GM23338 (cell line): ENCODE data around the gene OPN3. TPM values are rescaled to one million over a fixed set of nuclear protein-coding genes. Genes with fewer than 3 reads are reported as not detected.

ENCODE experiments used
- ATAC-seq: fragments of 200-7000 bp; cut with Tn5 transposase; 3 replicates; pipeline ENCODE4 v1.9.1; 2020
- DNase-seq: peaks from one replicate; pipeline ENCODE4 v3.0.0-alpha.2; 2015; ENCODE audit warnings: low spot score
- H2AFZ ChIP-seq: fragments of 200-600 bp; sonication (generic); 2 replicates; pipeline ENCODE4 v1.8.0; 2016; ENCODE audit warnings: antibody characterized with exemption, mild to moderate bottlenecking, moderate library complexity
- H3F3A ChIP-seq: fragments of 200-600 bp; sonication (generic); replicated peaks from 2 replicates; pipeline ENCODE4 v1.8.0; 2017; ENCODE audit warnings: antibody characterized with exemption, mixed run types, low read depth
- H3K27ac ChIP-seq: fragments of 200-600 bp; sonication (generic); 2 replicates; pipeline ENCODE4 v1.6.1; 2016; ENCODE audit warnings: low read depth
- H3K27me3 ChIP-seq: fragments of 200-600 bp; sonication (generic); 2 replicates; pipeline ENCODE4 v1.8.0; 2016; ENCODE audit warnings: mild to moderate bottlenecking, mixed run types, moderate library complexity; ENCODE audit not compliant: insufficient read depth
- H3K36me3 ChIP-seq: fragments of 200-600 bp; sonication (generic); 2 replicates; pipeline ENCODE4 v1.8.0; 2016; ENCODE audit warnings: mild to moderate bottlenecking; ENCODE audit not compliant: insufficient read depth
- H3K4me1 ChIP-seq: fragments of 200-600 bp; sonication (generic); 2 replicates; pipeline ENCODE4 v1.8.0; 2016; ENCODE audit warnings: mild to moderate bottlenecking, moderate library complexity; ENCODE audit not compliant: insufficient read depth
- H3K4me2 ChIP-seq: fragments of 200-600 bp; sonication (generic); 2 replicates; pipeline ENCODE4 v1.7.1; 2017; ENCODE audit warnings: mixed run types
- H3K4me3 ChIP-seq: fragments of 200-600 bp; sonication (generic); 2 replicates; pipeline ENCODE4 v1.6.1; 2016; ENCODE audit warnings: mixed run types
- H3K79me2 ChIP-seq: fragments of 200-600 bp; sonication (generic); replicated peaks from 2 replicates; pipeline ENCODE4 v1.8.0; 2017; ENCODE audit warnings: mild to moderate bottlenecking; ENCODE audit not compliant: insufficient read depth
- H3K9me2 ChIP-seq: fragments of 200-600 bp; sonication (generic); 2 replicates; pipeline ENCODE4 v1.8.0; 2017; ENCODE audit not compliant: insufficient read depth
- H4K20me1 ChIP-seq: fragments of 200-600 bp; sonication (generic); replicated peaks from 2 replicates; pipeline ENCODE4 v1.8.0; 2017; ENCODE audit warnings: mild to moderate bottlenecking; ENCODE audit not compliant: insufficient read depth
- H3K27ac Mint-ChIP-seq: 2 replicates; pipeline ENCODE4 v1.8.0; 2020; ENCODE audit warnings: inconsistent platforms, mild to moderate bottlenecking, moderate library complexity, mixed read lengths
- H3K27me3 Mint-ChIP-seq: 3 replicates; pipeline ENCODE4 v1.8.0; 2022; ENCODE audit warnings: low read depth, mild to moderate bottlenecking, moderate library complexity, mixed read lengths, inconsistent platforms; ENCODE audit not compliant: insufficient read depth, poor library complexity
- H3K36me3 Mint-ChIP-seq: 3 replicates; pipeline ENCODE4 v1.8.0; 2021; ENCODE audit warnings: low read depth, mild to moderate bottlenecking, inconsistent platforms, moderate library complexity, mixed read lengths
- H3K4me1 Mint-ChIP-seq: 3 replicates; pipeline ENCODE4 v1.8.0; 2020; ENCODE audit warnings: mild to moderate bottlenecking, inconsistent platforms, mixed read lengths
- H3K4me3 Mint-ChIP-seq: 3 replicates; pipeline ENCODE4 v1.8.0; 2021; ENCODE audit warnings: moderate library complexity, mild to moderate bottlenecking, inconsistent platforms, mixed read lengths
- H3K9me3 Mint-ChIP-seq: 3 replicates; pipeline ENCODE4 v1.8.0; 2020; ENCODE audit warnings: moderate library complexity, mild to moderate bottlenecking, inconsistent platforms, mixed read lengths
- EZH2phosphoT487 ChIP-seq: fragments of 200-600 bp; sonication (generic); IDR thresholded peaks from one replicate; pipeline ENCODE4 v1.8.1; 2018; ENCODE audit warnings: antibody characterized with exemption; ENCODE audit not compliant: unreplicated experiment
- JUNB ChIP-seq: IDR thresholded peaks from one replicate; pipeline ENCODE4 v1.6.1; 2016; ENCODE audit warnings: antibody characterized with exemption; ENCODE audit not compliant: unreplicated experiment
- NANOG ChIP-seq: IDR thresholded peaks from 2 replicates; pipeline ENCODE4 v1.6.1; 2016; ENCODE audit warnings: antibody characterized with exemption, borderline replicate concordance
- POLR2AphosphoS5 ChIP-seq: IDR thresholded peaks from 2 replicates; pipeline ENCODE4 v1.6.1; 2016; ENCODE audit warnings: antibody characterized with exemption, low read depth
- REST ChIP-seq: IDR thresholded peaks from one replicate; pipeline ENCODE4 v1.6.1; 2018; ENCODE audit warnings: antibody characterized with exemption; ENCODE audit not compliant: unreplicated experiment
- ZNF114 ChIP-seq: fragments of 250-450 bp; sonication (Bioruptor Pico); IDR thresholded peaks from 2 replicates; pipeline ENCODE4 v1.5.0; 2020; ENCODE audit warnings: mild to moderate bottlenecking, moderate library complexity
- ZNF462 ChIP-seq: fragments of 250-450 bp; sonication (Bioruptor Pico); IDR thresholded peaks from 2 replicates; pipeline ENCODE4 v1.5.0; 2020; ENCODE audit warnings: mild to moderate bottlenecking, moderate library complexity
- polyA plus RNA-seq: library from polyadenylated mRNA; unstranded; fragments of >200 nt; fragmentation: Nextera tagmentation; extraction: Ambion mirVana; gene quantifications from 2 replicates; pipeline ENCODE4 v1.2.1, GENCODE V29; 2016
- total RNA-seq: library from RNA; depleted of rRNA; stranded (reverse); fragments of >200 nt; shearing (Covaris generic); gene quantifications from 2 replicates; pipeline ENCODE4 v1.2.3, GENCODE V29; 2014

OPN3 gene
- total and polyA plus RNA-seq, 2 experiments from 2014 or later = 23.7 to 46.8 TPM

GRCh38 chr1:241638099-241638682 lies 2.0 kb downstream of the OPN3 start:
- peaks cover 63% of the 10 kb centered on the region for H3K79me2 ChIP-seq

More at GRCh38 chr1:241638099-241638682, 2.0 kb downstream of the OPN3 start:
- ATAC-seq (no peak), DNase-seq (no peak)
- no peak overlapping the region for H2AFZ ChIP-seq
- peaks cover 41% of the 10 kb centered on the region for H3K36me3 Mint-ChIP-seq
- H3K9me3 Mint-ChIP-seq = peaks cover 22% of the 10 kb centered on the region
- H3K9me2 ChIP-seq = no peaks in the 10 kb centered on the region
- H3K4me1 Mint-ChIP-seq = peaks cover 26% of the 10 kb centered on the region; the same call in 2 of the 3 replicates
- H3K27ac Mint-ChIP-seq = no peak overlapping the region; the same call in 1 of the 2 replicates
- H3K27me3 Mint-ChIP-seq = peaks cover 7% of the 10 kb centered on the region
- no peak for TF ChIP-seq JUNB
- TF ChIP-seq POLR2AphosphoS5 = no peak
- TF ChIP-seq EZH2phosphoT487 = no peak
- no peak for TF ChIP-seq NANOG
- no peak for TF ChIP-seq REST
- TF ChIP-seq ZNF114 = no peak
- TF ChIP-seq ZNF462 (CRISPR knock-in tag) = no peak
- peaks cover 12% of the 10 kb centered on the region for H4K20me1 ChIP-seq
- H3K27me3 ChIP-seq = no peaks in the 10 kb centered on the region
- peaks cover 12% of the 10 kb centered on the region for H3K4me1 ChIP-seq
- peak overlapping the region; percentile 78 for H3K4me3 Mint-ChIP-seq
- peak overlapping the region; percentile 79 for H3K4me3 ChIP-seq
- H3K36me3 ChIP-seq = peaks cover 9% of the 10 kb centered on the region; the same call in 1 of the 2 replicates
- H3K27ac ChIP-seq = no peak overlapping the region
- H3K4me2 ChIP-seq = peak overlapping the region; percentile 76
- no peaks in the 10 kb centered on the region for H3F3A ChIP-seq
